ENCODE measurements around the gene TMPRSS13. TPM values are rescaled to one million over a fixed set of nuclear protein-coding genes. Genes with fewer than 3 reads are reported as not detected.

TMPRSS13 gene
- not detected in 2 replicates for total RNA-seq

GRCh38 chr11:117929142-117929915, at the start of gene TMPRSS13:
Gene TMPRSS13, minus strand, starts transcription at chr11:117929402. Its CDS starts 95 bp downstream, at chr11:117929307.

GRCh38 chr11:117876341-117877119, 52.7 kb downstream of the TMPRSS13 start, which contains the start of gene FXYD6:
Gene FXYD6, minus strand, starts transcription at chr11:117876658. Its CDS starts 33,882 bp downstream, at chr11:117842776.

Other genes starting within 250 kb of the TMPRSS13 start
- gene DSCAML1, start 132.2 kb downstream of the TMPRSS13 start, total RNA-seq = not detected in 2 replicates
- 1.3 TPM in 1 of 2 replicates, not detected in the other for gene FXYD2, start 104.7 kb downstream of the TMPRSS13 start, total RNA-seq
- gene FXYD6, start 52.7 kb downstream of the TMPRSS13 start, total RNA-seq = not detected in 2 replicates
- gene IL10RA, start 57.0 kb upstream of the TMPRSS13 start, total RNA-seq = not detected in 2 replicates
- gene TMPRSS4, start 147.7 kb upstream of the TMPRSS13 start, total RNA-seq = not detected in 2 replicates
- not detected in 2 replicates for gene SMIM35, start 157.6 kb upstream of the TMPRSS13 start, total RNA-seq
- not detected in 2 replicates for gene SCN4B, start 223.4 kb upstream of the TMPRSS13 start, total RNA-seq
- 0.16 TPM in 1 of 2 replicates, not detected in the other for gene SCN2B, start 247.2 kb upstream of the TMPRSS13 start, total RNA-seq